HG03342 (cell line): ENCODE measurements around the gene SEC61B.
"Not testable (repeated sequence)": the region's sequence is repeated elsewhere in the genome, so short reads cannot be mapped to it uniquely, and the experiment has no call there.

Experiments
- ATAC-seq: cut with Tn5 transposase; IDR thresholded peaks from one replicate; pipeline ENCODE4 v1.9.1; 2021; ENCODE audit warnings: mild to moderate bottlenecking, moderate library complexity; ENCODE audit not compliant: unreplicated experiment

The SEC61B gene

GRCh38 chr9:99235926-99236634, 14.0 kb downstream of the SEC61B start:
- ATAC-seq: peak; percentile 95

- no peak for ATAC-seq
Measured at GRCh38 chr9:99237356-99237755, 15.3 kb downstream of the SEC61B start.

GRCh38 chr9:99237849-99238248, 15.8 kb downstream of the SEC61B start:
- not testable (repeated sequence) for ATAC-seq

GRCh38 chr9:99238331-99238730, 16.2 kb downstream of the SEC61B start:
- ATAC-seq: no peak

GRCh38 chr9:99239341-99240060, 17.4 kb downstream of the SEC61B start:
- ATAC-seq: no peak

- ATAC-seq: no peak
Measured at GRCh38 chr9:99241106-99241505, 19.0 kb downstream of the SEC61B start.

GRCh38 chr9:99244344-99245260, 22.5 kb downstream of the SEC61B start:
- ATAC-seq: peak; percentile 90

- no peak for ATAC-seq
Measured at GRCh38 chr9:99249619-99250018, 27.5 kb downstream of the SEC61B start.

GRCh38 chr9:99251157-99251556, 29.1 kb downstream of the SEC61B start:
- no peak for ATAC-seq

- ATAC-seq: peak; percentile 50
Measured at GRCh38 chr9:99253134-99253533, 31.1 kb downstream of the SEC61B start.

- peak; percentile 80 for ATAC-seq
Measured at GRCh38 chr9:99253772-99254431, 31.8 kb downstream of the SEC61B start.

- ATAC-seq: no peak
Measured at GRCh38 chr9:99255651-99256050, 33.6 kb downstream of the SEC61B start.

- ATAC-seq: no peak
Measured at GRCh38 chr9:99257723-99258389, 35.8 kb downstream of the SEC61B start.

- ATAC-seq: peak; percentile 47
Measured at GRCh38 chr9:99259231-99259918, 37.3 kb downstream of the SEC61B start.

- ATAC-seq: no peak
Measured at GRCh38 chr9:99261923-99262322, 39.8 kb downstream of the SEC61B start.

- peak; percentile 55 for ATAC-seq
Measured at GRCh38 chr9:99262949-99263418, 40.9 kb downstream of the SEC61B start.

- ATAC-seq: no peak
Measured at GRCh38 chr9:99264070-99264680, 42.1 kb downstream of the SEC61B start.

GRCh38 chr9:99265691-99266090, 43.6 kb downstream of the SEC61B start:
- ATAC-seq: no peak
